Psoas muscle (tissue), 8 donors: ENCODE results near the gene CAMKMT. TPM values are rescaled to one million over a fixed set of nuclear protein-coding genes. Genes with fewer than 3 reads are reported as not detected.

Experiments
- ATAC-seq, 4 donors: fragments of 200-7000 bp; cut with Tn5 transposase; one replicate each; pipeline ENCODE4 v1.9.1; 2020; ENCODE audit warnings: moderate library complexity in 3 of 4, mild to moderate bottlenecking in 2 of 4
- DNase-seq, 2 donors: peaks; one replicate each; pipeline ENCODE4 v3.0.0-alpha.2; 2020
- H3K27ac ChIP-seq: fragments of 200-600 bp; one replicate; pipeline ENCODE4 v1.8.0; 2022
- H3K27me3 ChIP-seq, 3 donors: fragments of 200-600 bp in 1 of 3; one replicate each; pipeline versions ENCODE4 v1.6.1 to v1.8.0; 2013 to 2022; ENCODE audit warnings: low read length in 2 of 3, mild to moderate bottlenecking in 2 of 3, moderate library complexity in 1 of 3; ENCODE audit not compliant: insufficient read depth in 3 of 3
- H3K36me3 ChIP-seq, 2 donors: fragments of 200-600 bp in 1 of 2; one replicate each; pipeline versions ENCODE4 v1.6.1 to v1.8.0; 2013 to 2022; ENCODE audit warnings: low read depth in 1 of 2, mild to moderate bottlenecking in 1 of 2, moderate library complexity in 1 of 2; ENCODE audit not compliant: insufficient read depth in 1 of 2
- H3K4me1 ChIP-seq: fragments of 200-600 bp; one replicate; pipeline ENCODE4 v1.8.0; 2022
- H3K4me3 ChIP-seq: fragments of 200-600 bp; one replicate; pipeline ENCODE4 v1.8.0; 2022; ENCODE audit warnings: mild to moderate bottlenecking
- H3K9me3 ChIP-seq: fragments of 200-600 bp; one replicate; pipeline ENCODE4 v1.8.0; 2022
- WGBS, 3 donors: extraction: QIAGEN DNeasy Blood & Tissue Kit; methylation state at CpG; one replicate each; pipeline versions ENCODE4 v1.1.6 to v1.1.7; 2013; 5-methylcytosine and 5-hydroxymethylcytosine counted together
- intact Hi-C, 2 donors: fragments of 100-400 bp; cut with DNase I; formaldehyde crosslinking; loops; one replicate each; pipeline versions ENCODE4 v1.11.0 to v1.14.2; 2022
- polyA plus RNA-seq, 3 donors: library from polyadenylated mRNA; stranded (reverse); fragments of 200-250 nt; gene quantifications; one replicate each; pipeline ENCODE4 v1.2.3, GENCODE V29; 2013
- total RNA-seq, 4 donors: library from RNA; stranded (reverse); fragmentation: NEBNext Ultra II Directional in 2 of 4; extraction: Animal tissue kit (Norgen Biotek cat#: 25700) in 2 of 4; gene quantifications; one replicate each; pipeline versions ENCODE4 v1.2.1 to v1.2.4, GENCODE V29; 2021 to 2023
- TF ChIP-seq, protein P1 (sequence below): fragments of 200-600 bp; IDR thresholded peaks from one replicate; pipeline ENCODE4 v1.8.0; 2022; ENCODE audit warnings: antibody characterized with exemption
- donor health status: healthy with polysubstance abuse.
- donor health status: DM: no; HTN: no; CAD: no; lungs with moderate emphysema.
- donor health status: Bipolar disorder and iron deficiency.
- donor health status: healthy.
- donor health status: DM: yes; HTN: yes; CAD: no.
- donor health status: DM: no; HTN: no; CAD: no.
- donor health status: DM: no; HTN: no; CAD: no.
- donor health status: DM: yes; HTN: yes; CAD: no.

The CAMKMT gene
- total and polyA plus RNA-seq, 7 donors: 2.8 to 7.3 (median 4.5) TPM

DNA sequence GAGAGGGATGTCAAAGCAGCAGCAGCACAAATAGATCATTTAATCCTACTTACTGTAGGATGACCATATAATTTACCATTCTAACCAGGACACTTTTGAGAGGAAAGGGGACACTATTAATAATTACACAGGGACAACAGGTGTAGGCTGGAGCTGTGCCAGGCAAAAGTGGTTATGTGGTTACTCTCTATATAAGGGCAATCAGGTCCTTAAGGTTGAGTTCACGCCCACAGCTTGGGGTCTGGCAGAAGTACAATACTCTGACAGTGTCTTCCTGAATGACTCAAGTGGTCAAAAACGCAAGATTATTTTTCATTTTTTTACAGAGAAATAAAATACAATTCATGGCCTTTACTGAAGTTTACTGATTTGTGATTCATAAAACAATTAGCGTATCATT lies 3.2 kb upstream of the CAMKMT start:
- DNase-seq (peak; percentile 59 to 63), ATAC-seq (peak in 3 of 4 donors; percentile 18 to 53 (median 26))
- H3K27ac ChIP-seq: peak overlapping the region; percentile 92
- TF ChIP-seq, protein P1, sequence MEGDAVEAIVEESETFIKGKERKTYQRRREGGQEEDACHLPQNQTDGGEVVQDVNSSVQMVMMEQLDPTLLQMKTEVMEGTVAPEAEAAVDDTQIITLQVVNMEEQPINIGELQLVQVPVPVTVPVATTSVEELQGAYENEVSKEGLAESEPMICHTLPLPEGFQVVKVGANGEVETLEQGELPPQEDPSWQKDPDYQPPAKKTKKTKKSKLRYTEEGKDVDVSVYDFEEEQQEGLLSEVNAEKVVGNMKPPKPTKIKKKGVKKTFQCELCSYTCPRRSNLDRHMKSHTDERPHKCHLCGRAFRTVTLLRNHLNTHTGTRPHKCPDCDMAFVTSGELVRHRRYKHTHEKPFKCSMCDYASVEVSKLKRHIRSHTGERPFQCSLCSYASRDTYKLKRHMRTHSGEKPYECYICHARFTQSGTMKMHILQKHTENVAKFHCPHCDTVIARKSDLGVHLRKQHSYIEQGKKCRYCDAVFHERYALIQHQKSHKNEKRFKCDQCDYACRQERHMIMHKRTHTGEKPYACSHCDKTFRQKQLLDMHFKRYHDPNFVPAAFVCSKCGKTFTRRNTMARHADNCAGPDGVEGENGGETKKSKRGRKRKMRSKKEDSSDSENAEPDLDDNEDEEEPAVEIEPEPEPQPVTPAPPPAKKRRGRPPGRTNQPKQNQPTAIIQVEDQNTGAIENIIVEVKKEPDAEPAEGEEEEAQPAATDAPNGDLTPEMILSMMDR: no peak
- H3K9me3 ChIP-seq: no peaks in the 10 kb centered on the region
- WGBS, 3 donors: 47 to 64% (median 56%) methylated on average over 3 of the region's 3 CpGs
- H3K4me1 ChIP-seq: peaks cover 31% of the 10 kb centered on the region
- H3K4me3 ChIP-seq: peak overlapping the region; percentile 83
- H3K36me3 ChIP-seq: no peaks in the 10 kb centered on the region
- intact Hi-C loops: no loop called here
- H3K27me3 ChIP-seq: no peaks in the 10 kb centered on the region

GRCh38 chr2:44360749-44361329 lies 908 bp upstream of the CAMKMT start:
- Histone ChIP-seq H3K27ac (peak overlapping the region; percentile 92), H3K36me3 (peaks cover 0 to 2% of the 10 kb centered on the region in 2 donors), H3K27me3 (no peaks in the 10 kb centered on the region), H3K4me1 (peaks cover 31% of the 10 kb centered on the region), H3K4me3 (peak overlapping the region; percentile 83), H3K9me3 (no peaks in the 10 kb centered on the region)
- intact Hi-C loops: loop anchor here in 1 of 2 donors (5.0 kb wide), 1 partner anchor 284 kb away; no protein-coding TSS in a partner anchor
- 1 to 3% (median 2%) methylated on average over 19 of the region's 19 CpGs for WGBS, 3 donors
- TF ChIP-seq, protein P1: no peak
- peak; percentile 13 to 51 (median 28) for ATAC-seq
- DNase-seq: no peak

DNA sequence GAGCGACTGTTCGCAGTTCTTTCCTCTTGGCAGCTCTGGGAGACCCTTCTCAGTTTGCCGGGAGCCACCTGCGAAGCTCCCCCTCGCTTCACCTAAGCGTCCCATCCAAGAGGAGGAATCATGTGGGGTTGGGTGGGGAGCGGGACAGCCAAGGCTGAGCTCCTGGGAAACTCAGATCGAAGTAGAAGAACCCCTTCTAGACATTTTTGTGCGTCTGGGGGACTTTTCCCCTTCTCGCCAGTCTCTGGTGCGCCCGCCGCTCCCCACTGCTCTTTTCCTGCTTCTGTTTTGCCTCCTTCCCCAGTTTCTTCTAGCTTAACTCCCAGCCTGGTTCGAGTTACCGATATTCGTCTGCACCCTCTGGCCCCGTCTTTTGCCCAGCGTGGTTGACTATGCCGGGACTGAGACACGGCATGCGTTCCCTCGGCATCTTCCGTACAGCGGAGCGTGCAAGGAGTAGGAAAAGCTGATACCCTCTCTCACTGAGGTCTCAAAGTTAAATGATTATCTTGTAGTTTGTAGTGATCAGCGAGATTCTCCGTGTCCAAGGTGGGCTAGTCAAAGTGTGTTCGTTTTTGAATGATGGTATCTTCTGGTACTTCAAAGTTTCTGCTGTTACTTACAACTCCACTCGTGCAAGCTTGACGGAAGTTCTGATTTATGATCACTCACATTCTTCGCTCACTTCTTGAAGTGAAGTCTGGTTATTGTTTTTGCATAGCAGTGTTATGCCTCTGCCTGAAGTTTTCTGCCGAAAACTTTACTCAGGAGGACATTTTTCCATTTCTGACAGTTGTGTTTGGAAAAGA lies 664 bp downstream of the CAMKMT start:
- no peaks in the 10 kb centered on the region for H3K27me3 ChIP-seq
- peak overlapping the region; percentile 92 for H3K27ac ChIP-seq
- intact Hi-C loops: loop anchor here in 1 of 2 donors (5.0 kb wide), 1 partner anchor 285 kb away; no protein-coding TSS in a partner anchor
- H3K9me3 ChIP-seq: no peaks in the 10 kb centered on the region
- peak; percentile 24 to 58 (median 36) for ATAC-seq
- peak overlapping the region; percentile 83 for H3K4me3 ChIP-seq
- DNase-seq: peak; percentile 19 to 64
- TF ChIP-seq, protein P1: no peak
- peaks cover 0 to 2% of the 10 kb centered on the region in 2 donors for H3K36me3 ChIP-seq
- H3K4me1 ChIP-seq: peaks cover 21% of the 10 kb centered on the region
- WGBS, 3 donors: 1% methylated on average over 30 to 32 of the region's 32 CpGs

- Histone ChIP-seq H3K4me3 (no peak overlapping the region), H3K36me3 (peaks cover 0 to 2% of the 10 kb centered on the region in 2 donors), H3K27me3 (no peaks in the 10 kb centered on the region), H3K27ac (no peak overlapping the region), H3K9me3 (no peaks in the 10 kb centered on the region), H3K4me1 (peaks cover 13% of the 10 kb centered on the region)
- TF ChIP-seq, protein P1: no peak
- intact Hi-C loops: loop anchor here in 1 of 2 donors (5.0 kb wide), 1 partner anchor 287 kb away; no protein-coding TSS in a partner anchor
- WGBS, 3 donors: 95 to 99% (median 97%) methylated on average over 3 of the region's 3 CpGs
- DNase-seq: no peak
- no peak for ATAC-seq
Measured at GRCh38 chr2:44364604-44365003, 2.9 kb downstream of the CAMKMT start.
